ENCODE measurements around the gene SLC46A1.

SLC46A1 gene

DNA sequence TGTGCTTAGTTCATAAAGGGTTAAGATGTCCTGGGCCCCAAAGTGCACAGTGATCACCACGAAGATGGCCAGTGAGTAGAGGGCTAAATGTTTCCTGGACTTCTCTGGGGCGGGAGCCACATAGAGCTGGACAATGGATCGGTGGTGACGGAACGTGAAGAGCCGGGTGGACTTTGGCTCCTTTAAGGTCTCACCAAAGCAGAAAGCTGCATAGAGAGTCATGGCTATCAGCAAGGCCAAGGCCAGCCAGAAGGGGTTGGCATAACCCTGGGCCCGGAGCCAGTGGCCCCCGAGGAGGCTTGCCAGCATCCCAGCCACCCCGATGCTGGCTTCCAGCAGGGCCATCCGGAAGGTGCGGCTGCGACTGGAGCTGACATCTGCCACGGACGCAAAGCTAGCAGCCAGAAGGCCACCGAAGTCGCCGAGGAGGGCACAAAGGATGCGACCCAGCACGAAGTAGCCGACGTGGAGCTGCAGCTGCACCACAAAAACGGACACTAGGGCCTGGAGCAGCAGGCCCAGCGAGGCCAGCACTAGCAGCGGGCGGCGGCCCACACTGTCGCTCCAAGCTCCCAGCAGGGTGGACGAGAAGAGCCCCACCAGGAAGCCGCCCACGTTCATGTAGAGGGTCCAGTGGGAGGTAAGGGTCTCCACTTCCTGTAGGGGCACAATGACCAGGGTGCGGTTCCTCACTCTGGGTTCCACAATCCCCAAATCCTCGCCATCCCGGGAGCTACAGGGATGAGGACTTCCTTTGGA lies 1.0 kb downstream of the SLC46A1 start:
- in situ Hi-C loops (cut with MboI; ENCODE audit: low sequenced_read_pairs) = loop anchor here (25.0 kb wide), 3 partner anchors 107 to 618 kb away; partner anchors contain the start of gene FOXN1

DNA sequence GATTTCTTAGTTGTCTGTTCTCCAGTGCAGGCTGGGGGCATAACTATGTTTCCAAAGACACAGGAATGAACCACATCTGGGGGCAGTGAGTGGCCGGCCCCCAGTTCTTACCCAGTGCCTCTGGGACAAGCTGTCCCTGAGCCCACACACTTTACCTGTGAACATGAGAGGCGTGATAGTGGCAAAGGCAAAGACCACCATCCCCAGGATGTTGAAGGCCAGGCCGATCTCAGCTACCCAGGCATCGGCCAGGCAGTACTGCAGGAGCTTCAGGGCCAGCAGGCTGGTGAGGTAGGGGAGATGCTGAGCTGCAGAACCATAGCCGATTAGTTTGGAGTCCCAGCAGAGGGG lies 1.6 kb downstream of the SLC46A1 start:
- in situ Hi-C loops (cut with MboI; ENCODE audit: low sequenced_read_pairs) = loop anchor here (25.0 kb wide), 3 partner anchors 108 to 617 kb away; partner anchors contain the start of gene FOXN1

DNA sequence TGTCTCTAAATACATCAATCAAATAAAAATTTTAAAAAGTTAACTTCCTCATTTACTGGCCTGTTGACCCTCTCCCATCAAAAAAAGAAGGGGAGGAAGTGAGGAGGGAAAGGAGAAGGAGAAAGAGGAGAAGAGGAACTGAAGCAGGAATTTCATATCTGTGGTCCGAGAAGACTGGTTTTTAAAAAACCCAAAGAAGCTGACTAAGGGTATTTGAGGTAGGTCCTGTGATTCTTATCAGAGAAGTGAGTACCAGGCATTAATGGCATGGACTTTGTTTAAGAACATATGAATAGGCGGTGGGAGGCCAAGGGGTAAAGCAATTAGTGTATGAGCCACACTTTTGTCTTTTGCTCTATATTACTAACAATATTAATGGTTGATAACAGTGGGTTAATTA lies 2.0 kb downstream of the SLC46A1 start:
- in situ Hi-C loops (cut with MboI; ENCODE audit: low sequenced_read_pairs) = loop anchor here (25.0 kb wide), 3 partner anchors 108 to 617 kb away; partner anchors contain the start of gene FOXN1

DNA sequence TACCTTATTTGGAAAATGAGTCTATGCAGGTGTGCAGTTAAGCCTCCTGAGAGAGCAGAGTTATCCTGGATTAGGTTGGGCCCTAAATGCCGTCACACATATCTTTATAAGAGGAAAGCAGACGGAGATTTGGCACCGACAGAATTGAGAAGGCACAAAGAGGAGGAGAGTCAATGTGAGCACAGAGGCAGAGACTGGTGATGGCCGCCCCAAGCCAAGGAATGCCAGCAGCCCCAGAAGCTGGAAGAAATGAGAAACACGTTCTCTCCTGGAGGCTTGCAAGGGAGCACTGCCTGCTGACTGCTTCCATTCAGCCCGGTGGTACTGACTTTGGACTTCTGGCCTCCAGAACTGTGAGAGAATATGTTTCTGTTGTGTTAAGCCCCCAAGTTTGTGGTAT lies 3.2 kb downstream of the SLC46A1 start:
- in situ Hi-C loops (cut with MboI; ENCODE audit: low sequenced_read_pairs) = loop anchor here (25.0 kb wide), 3 partner anchors 109 to 616 kb away; partner anchors contain the start of gene FOXN1

DNA sequence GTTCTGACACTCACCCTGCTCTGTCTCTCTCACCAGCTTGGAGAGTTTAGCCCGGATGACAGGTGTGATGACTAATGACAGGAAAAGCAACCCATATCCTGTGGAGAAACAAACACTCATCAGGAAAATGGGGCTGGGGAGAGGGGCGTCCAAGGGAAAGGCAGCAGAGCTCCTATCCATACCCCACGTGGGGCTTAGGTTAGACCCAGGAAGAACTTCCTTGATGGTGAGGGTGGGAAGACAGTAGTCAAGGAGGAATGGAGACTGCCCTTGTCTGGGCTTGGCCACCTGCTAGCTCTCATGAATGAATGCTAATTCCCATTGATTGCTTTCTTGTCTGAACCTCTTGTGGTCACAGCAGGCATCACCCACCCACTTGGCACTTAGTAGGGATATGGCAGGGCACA lies 3.8 kb downstream of the SLC46A1 start:
- in situ Hi-C loops (cut with MboI; ENCODE audit: low sequenced_read_pairs) = loop anchor here (25.0 kb wide), 3 partner anchors 110 to 615 kb away; partner anchors contain the start of gene FOXN1

DNA sequence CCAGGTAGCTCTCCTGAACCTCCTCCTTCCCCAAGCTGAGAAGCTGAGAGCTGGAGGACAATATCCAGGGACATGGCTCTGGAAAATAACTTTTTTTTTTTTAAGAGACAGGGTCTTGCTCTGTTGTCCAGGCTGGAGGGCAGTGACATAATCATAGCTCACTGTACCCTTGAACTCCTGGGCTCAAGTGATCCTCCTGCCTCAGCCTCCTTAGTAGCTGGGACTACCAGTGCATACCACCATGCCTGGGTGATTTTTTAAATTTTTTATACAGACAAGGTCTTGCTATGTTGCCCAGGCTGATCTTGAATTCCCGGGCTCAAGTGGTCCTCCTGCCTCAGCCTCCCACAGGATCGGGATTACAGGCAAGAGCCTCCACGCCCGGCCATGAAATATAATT lies 6.2 kb downstream of the SLC46A1 start:
- in situ Hi-C loops (cut with MboI; ENCODE audit: low sequenced_read_pairs) = loop anchor here (25.0 kb wide), 3 partner anchors 112 to 613 kb away; partner anchors contain the start of gene FOXN1

DNA sequence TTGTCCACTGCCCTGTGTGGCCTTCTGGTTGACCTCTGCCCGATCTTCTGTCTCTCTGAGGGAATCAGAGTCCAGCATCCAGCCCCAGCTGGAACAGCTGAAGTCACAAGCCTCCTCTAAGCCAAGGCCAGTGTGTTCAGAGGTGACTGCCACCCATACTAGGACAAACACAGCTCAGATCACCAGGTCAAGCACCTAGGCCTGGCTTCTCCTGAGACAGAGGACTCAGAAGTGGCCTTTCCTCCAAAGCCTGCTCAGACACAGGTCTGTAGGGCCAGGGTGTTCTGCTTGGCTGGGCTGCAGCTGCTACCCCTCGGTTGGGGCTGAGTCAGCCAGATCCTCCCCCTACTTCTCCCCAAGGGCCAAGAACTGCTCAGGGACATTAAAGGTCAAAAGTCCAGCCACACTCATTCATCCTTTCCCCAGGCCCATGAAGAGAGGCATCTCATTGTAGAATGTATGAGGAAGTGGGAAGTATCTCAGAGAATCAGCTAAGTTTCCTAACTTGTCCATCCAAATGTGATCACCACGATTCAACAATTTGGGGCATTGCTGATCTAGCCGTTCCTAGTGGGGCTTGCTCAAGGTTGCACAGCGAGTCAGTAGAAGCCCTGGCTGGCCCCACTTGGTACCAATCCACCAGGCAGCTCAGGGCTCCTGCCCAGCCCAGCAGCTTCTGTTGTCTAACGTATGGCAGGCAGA lies 7.6 kb downstream of the SLC46A1 start:
- in situ Hi-C loops (cut with MboI; ENCODE audit: low sequenced_read_pairs) = no loop called here

DNA sequence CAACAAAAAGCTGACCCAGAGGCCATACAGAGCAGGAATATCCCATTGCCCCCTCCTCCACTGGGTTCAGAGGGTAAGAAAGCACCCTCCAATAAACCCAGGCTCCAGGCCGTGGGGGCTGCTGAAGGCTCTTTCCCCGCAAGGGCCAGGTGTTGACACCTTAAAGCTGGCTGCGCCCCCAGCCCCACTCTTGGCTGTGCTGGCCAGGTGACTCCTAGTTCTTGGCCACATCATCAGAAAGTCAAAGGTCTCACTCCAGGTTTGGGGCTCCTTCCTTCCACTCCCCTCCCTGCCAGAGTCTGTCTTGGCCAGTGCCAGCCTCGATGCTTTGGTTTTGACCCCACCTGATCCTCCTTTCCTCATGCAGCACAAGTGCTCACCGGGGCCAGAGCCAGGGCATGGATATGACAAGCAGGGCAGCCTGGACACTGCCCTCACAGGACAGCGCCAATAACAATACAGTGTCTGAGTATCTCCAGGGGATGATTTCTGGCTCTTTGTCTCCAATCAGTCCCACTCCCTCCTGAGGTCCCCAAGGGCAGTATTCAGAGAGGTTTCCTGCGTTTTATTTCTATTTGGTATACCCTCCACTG lies 8.2 kb downstream of the SLC46A1 start:
- in situ Hi-C loops (cut with MboI; ENCODE audit: low sequenced_read_pairs) = no loop called here

DNA sequence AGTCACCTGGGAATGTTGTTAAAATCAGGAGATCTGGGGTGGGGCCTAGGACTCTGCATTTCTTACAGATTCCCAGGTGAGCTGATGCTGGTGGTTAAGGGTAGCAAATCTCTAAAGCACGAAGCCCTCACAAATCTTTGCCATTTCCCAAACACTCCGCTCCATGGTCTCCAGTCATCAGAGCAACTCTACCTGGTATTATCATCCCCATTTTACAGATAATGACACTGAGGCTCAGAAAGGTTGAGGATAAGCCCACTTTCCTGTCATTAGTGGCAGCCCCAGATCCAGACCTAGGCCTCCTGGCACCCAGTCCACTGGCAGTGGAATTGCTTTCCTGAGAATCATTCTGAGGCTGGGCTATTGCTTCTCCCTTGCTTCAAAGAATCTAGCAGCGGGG lies 8.7 kb downstream of the SLC46A1 start:
- in situ Hi-C loops (cut with MboI; ENCODE audit: low sequenced_read_pairs) = no loop called here

DNA sequence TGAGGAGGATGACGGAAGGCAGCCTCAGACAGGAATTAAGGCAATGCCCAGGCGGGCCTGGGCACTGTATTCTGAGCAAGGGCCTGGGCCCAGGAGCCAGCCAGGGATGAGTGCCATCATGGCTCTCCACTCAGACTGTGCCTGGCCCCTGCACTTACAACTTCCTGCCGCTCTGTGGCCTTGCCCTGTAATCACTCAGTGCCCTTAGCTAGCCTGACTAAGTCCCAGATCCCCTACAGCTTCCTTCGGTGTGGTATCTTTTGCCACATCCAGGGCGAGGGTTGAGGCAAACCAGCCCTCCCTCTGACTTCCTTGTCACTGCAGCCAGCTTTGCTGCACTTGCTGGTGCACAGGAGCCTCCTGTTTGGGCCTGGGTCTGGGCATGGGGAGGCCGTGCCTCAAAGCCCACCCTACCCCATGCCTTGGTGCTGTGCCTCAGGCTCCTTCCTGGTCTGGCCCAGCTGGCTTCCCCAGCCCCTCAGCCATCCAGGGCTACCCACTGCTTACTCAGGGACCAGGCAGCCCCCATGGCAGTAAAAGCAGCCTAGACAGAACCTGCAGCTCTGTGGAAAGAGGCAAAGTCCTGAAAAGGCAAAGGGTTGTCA lies 9.3 kb downstream of the SLC46A1 start:
- in situ Hi-C loops (cut with MboI; ENCODE audit: low sequenced_read_pairs) = no loop called here

DNA sequence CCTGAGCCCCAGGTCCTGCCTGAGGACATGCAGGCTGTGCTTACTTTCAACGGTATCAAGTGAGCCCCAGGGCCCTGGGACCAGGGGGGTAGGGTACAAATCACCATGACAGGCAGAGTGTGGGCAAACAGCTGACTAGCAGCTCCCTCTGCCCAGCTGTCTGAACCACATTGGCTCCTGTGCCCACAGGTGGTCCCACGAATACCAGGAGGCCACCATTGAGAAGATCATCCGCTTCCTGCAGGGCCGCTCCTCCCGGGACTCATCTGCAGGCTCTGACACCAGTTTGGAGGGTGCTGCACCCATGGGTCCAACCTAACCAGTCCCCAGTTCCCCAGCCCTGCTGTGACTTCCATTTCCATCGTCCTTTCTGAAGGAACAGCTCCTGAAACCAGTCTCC lies 10.0 kb downstream of the SLC46A1 start:
- in situ Hi-C loops (cut with MboI; ENCODE audit: low sequenced_read_pairs) = no loop called here

DNA sequence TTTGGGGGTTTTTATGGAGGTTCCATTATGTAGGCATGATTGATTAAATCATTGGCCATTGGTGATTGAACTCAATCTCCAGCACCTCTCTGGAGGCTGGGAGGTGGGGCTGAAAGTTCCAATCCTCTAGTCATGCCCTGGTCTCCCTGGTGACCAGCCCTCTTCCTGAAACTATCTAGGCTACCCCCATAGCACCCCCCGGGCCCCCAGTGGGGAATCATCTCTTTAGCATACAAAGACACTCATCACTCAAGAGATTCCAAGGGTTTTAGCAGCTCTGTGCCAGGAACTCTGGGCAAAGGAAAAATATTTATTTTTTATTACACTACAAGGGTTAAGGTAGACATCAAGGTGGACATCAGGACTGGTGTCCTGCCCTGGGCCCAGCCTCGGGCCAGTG lies 10.6 kb downstream of the SLC46A1 start:
- in situ Hi-C loops (cut with MboI; ENCODE audit: low sequenced_read_pairs) = no loop called here

DNA sequence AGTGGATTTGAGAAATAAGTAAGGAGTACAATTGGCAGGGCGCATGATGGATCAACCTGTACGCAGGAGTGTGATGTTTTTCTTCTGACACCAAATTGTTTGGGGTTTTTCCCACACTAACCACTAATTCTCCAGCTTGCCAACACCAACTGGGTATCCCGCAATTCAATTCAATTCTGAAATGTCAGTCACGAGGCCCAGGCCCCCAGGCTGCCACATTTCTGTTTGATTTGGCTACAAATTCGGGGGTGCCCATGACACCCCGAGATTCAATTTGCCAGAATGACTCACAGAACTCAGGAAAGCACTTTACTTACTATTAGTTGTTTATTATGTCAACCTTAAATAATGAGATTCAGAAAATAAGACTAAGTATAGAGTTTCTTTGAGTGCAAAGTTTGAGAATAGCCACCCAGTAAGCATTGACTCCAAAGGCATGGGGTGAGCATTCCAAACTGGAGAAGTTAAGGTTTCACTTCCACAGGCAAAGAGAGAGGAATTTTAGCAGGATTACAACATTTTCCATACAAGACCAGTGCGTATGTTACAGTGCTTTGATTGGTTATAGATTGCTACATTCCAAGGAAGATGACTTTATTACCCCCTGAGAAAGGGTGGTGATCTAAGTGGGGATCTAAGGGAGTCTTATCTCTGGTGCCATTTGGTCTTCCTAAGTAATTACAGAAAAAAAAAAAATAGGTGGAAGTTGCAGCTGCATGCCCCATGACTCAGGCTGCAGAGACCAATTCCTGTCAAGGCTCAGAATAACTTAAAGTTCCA lies 11.5 kb downstream of the SLC46A1 start:
- in situ Hi-C loops (cut with MboI; ENCODE audit: low sequenced_read_pairs) = no loop called here

DNA sequence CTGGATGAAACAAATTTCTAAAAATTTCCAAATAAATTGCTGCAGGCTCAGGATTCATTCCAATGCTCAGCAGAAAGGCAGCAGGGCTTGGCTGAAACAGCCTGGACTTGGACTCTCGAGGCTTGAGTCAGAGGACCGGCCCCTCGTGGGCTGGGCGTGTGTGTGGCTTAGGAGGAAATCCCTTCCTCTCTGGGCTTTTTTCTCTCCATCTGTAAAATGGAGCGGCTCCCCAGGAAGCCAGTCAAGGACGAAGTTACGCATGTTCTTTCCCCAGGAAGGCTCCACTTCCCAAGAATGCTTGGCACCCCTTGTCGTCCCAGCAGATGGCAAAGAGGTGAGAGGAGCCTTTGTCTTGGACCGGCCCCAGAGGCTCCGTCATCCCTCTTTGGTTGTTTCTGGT lies 13.5 kb downstream of the SLC46A1 start:
- in situ Hi-C loops (cut with MboI; ENCODE audit: low sequenced_read_pairs) = no loop called here

DNA sequence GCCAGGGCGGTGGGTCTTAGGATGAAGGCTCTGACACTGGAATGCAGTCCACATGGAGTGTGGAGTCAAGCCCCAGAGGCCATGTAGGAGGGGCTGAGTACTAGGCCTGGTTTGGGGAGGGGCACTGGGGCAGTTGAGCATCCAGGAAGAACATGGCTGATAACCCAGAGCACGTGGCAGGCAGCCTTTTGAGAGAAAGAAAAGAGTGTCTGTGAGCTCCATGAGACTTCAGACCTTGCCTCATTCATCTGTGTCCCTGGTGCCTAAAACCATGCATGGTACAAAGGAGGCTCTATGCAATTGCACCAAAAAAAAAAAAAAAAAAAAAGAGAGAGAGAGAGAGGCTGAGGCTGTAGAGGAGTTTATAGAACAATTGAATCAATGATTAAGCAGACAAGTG lies 14.6 kb downstream of the SLC46A1 start:
- in situ Hi-C loops (cut with MboI; ENCODE audit: low sequenced_read_pairs) = no loop called here

DNA sequence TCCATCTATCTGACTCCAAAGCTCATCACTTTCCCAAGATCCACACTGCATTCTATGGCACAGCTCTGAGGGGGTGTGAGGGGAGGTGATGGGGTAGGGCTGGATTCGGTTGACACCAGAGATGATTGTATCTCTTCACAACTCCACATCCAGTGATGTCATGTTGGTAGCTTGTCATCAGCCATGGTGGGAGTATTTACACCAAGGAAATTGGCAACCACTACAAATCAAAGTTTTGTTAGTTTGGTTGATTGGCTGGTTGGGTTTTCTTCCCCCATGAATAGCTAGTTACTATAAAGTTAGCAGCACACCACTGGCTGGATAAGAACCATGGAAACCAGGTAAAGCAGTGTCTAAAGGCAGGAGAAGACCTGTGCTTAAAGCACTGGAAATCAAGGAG lies 15.0 kb downstream of the SLC46A1 start:
- in situ Hi-C loops (cut with MboI; ENCODE audit: low sequenced_read_pairs) = no loop called here

DNA sequence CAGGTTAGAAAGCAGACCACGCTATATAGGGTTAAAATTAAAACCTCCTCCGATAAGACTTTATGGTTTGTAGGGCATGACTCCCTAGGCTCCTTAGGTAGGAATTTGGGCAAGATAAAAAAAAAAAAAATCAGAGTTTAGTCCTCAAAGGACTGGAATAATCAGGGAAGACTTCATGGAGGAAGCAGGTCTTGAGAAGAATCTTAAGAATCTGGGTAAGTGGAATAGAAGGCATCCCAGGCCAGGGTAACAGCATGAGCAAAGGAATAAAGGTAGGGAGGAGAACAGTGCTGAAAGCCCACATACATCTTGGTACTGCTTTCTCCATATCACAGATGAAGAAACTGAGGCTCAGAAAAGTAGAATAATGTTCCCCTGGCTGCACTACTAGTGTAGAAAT lies 15.4 kb downstream of the SLC46A1 start:
- in situ Hi-C loops (cut with MboI; ENCODE audit: low sequenced_read_pairs) = no loop called here

DNA sequence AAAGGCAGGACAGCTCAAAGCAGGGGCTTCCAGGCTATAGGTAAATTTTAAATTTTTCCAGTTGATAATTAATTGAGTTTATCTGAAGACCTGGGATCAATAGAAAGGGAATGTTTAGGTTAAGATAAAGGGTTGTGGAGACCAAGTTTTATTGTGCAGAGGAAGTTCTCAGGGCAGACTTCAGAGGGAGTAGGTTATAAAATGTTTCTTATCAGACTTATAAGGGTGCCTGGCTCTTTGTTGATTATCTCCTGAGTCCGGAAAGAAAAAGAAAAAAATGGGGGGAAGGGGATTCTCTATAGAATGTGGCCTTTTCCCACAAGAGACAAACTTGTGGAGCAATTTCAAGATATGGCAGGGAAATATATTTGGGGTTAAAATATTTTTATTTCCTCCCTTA lies 15.9 kb downstream of the SLC46A1 start:
- in situ Hi-C loops (cut with MboI; ENCODE audit: low sequenced_read_pairs) = no loop called here

DNA sequence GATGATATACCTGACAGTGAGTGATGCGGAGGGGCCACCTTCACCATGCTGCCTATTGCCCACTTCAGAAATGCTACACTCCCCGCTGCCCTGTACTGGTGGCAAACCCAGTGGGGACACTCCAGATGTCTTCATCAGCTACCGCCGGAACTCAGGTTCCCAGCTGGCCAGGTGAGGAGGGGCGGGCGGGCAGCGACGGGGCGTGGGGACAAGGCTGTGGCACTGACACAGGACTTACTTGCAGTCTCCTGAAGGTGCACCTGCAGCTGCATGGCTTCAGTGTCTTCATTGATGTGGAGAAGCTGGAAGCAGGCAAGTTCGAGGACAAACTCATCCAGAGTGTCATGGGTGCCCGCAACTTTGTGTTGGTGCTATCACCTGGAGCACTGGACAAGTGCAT lies 17.9 kb downstream of the SLC46A1 start:
- in situ Hi-C loops (cut with MboI; ENCODE audit: low sequenced_read_pairs) = no loop called here

DNA sequence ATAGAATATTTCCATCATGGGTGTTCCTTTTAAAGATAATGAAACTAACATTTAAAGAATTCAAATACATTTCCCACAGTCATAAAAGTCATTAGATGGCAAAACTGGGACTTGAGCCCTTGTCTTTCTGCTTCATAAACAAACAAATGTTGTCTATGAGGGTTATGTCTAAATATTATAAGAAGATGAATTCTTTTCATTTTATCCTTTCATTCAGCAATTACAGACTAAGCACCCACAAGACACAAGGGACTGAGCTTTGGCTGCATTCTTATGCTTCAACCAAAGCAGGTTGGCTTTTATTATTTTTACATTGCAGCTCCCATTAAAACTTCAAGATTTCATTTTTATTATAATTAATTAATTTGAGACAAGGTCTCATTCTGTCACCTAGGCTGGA lies 19.6 kb downstream of the SLC46A1 start:
- in situ Hi-C loops (cut with MboI; ENCODE audit: low sequenced_read_pairs) = no loop called here

DNA sequence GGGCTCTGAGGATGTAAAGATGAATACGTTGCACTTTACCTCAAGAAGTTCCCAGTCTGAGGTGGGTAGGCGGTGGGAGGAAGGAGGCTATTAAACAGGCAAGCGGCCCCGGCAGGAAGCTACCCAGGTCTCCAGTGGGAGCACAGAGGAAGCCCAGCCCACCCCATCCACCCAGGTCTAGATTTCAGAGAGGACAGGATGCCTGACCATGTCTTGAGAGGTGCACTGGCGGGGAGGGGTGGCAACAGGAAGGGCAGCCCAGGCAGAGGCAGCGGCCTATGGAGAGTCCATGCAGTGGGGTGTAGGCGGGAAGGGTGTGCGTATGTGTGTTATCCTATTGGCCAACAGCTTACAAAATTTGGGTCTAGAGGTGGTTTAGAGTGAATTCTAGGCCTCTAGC lies 20.6 kb downstream of the SLC46A1 start:
- in situ Hi-C loops (cut with MboI; ENCODE audit: low sequenced_read_pairs) = no loop called here

Data from HL-60/S4 (cell line).